NB4 (cell line): Measurements from ENCODE around the gene GOLM1.

Experiments
- MYC ChIP-seq: IDR thresholded peaks from 2 replicates; pipeline ENCODE4 v1.6.1; 2011; ENCODE audit warnings: low read depth, low read length
- TF ChIP-seq, protein P1 (sequence below): IDR thresholded peaks from one replicate; pipeline ENCODE4 v1.5.1; 2012; ENCODE audit warnings: low read depth, low read length
- TF ChIP-seq, protein P2 (sequence below): IDR thresholded peaks from 2 replicates; pipeline ENCODE4 v1.6.1; 2011; ENCODE audit warnings: low read depth, low read length

DNA sequence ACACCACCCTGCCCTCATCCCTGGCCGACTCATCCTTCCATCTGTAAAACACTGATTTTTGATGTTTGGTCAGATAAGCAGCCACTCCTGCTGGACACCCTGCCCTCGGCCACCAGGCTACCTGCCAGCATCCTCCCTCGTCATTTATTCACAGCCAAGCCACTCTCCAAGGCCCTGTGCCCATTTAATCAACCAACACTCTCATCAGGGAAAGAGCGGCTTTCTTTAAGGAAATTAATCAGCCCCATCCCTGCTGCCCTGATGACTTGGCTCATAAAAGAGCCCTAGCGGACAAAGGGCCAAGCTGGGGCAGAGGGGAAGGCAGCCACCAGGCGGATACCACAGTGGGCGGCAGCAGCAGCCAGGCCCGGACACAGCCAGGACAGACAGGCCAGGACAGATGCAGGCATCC is 52.4 kb downstream of the GOLM1 start:
- TF ChIP-seq, protein P1, sequence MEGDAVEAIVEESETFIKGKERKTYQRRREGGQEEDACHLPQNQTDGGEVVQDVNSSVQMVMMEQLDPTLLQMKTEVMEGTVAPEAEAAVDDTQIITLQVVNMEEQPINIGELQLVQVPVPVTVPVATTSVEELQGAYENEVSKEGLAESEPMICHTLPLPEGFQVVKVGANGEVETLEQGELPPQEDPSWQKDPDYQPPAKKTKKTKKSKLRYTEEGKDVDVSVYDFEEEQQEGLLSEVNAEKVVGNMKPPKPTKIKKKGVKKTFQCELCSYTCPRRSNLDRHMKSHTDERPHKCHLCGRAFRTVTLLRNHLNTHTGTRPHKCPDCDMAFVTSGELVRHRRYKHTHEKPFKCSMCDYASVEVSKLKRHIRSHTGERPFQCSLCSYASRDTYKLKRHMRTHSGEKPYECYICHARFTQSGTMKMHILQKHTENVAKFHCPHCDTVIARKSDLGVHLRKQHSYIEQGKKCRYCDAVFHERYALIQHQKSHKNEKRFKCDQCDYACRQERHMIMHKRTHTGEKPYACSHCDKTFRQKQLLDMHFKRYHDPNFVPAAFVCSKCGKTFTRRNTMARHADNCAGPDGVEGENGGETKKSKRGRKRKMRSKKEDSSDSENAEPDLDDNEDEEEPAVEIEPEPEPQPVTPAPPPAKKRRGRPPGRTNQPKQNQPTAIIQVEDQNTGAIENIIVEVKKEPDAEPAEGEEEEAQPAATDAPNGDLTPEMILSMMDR: no peak
- TF ChIP-seq MYC: no peak
- TF ChIP-seq, protein P2, sequence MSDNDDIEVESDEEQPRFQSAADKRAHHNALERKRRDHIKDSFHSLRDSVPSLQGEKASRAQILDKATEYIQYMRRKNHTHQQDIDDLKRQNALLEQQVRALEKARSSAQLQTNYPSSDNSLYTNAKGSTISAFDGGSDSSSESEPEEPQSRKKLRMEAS: no peak
